Stomach (tissue), 4 donors: Measurements from ENCODE around the gene B3GAT1.

Source experiments
- POLR2A ChIP-seq, 4 donors: fragments of 450-650 bp; IDR thresholded peaks; one replicate each; pipeline ENCODE4 v1.6.1; 2016; ENCODE audit warnings: antibody characterized with exemption in 4 of 4, control low read depth in 2 of 4, mild to moderate bottlenecking in 1 of 4, moderate library complexity in 1 of 4
- TF ChIP-seq, protein P1 (sequence below), 7 experiments: fragments of 450-650 bp in 4 of 7; fragments of 200-600 bp in 3 of 7; sonication (generic) in 3 of 7; IDR thresholded peaks; one replicate each; pipeline ENCODE4 v1.5.1; 2016 to 2019; ENCODE audit warnings: antibody characterized with exemption in 7 of 7, control low read depth in 2 of 7, mild to moderate bottlenecking in 1 of 7

DNA sequence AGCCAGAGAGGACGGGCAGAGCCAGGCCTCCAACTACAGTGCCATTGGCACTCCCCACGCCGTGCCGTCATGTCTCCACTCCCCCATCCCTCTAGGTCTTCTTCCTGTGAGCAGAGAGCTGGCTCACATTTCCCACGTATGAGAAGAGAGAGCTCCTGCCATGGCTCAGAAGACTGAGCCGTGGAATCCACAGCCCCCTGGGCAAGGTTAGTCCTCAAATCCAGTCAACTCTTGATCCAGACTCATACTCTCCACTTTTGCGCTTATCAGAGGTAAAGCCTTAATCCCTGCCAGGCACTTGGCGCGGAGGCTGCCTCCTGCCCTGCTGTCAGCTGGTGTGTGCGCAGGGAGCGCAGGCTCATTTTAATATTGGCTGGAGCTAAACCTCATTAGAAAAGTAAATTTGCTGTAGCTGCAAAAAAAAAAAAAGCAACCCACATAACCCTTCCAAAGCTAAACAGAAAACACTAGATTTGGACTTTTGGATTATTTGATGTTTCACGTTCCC is 4.7 kb downstream of the B3GAT1 start:
- no peak for TF ChIP-seq POLR2A (IDR thresholded peaks at IDR 0.05)
- TF ChIP-seq, protein P1, sequence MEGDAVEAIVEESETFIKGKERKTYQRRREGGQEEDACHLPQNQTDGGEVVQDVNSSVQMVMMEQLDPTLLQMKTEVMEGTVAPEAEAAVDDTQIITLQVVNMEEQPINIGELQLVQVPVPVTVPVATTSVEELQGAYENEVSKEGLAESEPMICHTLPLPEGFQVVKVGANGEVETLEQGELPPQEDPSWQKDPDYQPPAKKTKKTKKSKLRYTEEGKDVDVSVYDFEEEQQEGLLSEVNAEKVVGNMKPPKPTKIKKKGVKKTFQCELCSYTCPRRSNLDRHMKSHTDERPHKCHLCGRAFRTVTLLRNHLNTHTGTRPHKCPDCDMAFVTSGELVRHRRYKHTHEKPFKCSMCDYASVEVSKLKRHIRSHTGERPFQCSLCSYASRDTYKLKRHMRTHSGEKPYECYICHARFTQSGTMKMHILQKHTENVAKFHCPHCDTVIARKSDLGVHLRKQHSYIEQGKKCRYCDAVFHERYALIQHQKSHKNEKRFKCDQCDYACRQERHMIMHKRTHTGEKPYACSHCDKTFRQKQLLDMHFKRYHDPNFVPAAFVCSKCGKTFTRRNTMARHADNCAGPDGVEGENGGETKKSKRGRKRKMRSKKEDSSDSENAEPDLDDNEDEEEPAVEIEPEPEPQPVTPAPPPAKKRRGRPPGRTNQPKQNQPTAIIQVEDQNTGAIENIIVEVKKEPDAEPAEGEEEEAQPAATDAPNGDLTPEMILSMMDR (IDR thresholded peaks at IDR 0.05) = no peak
